Measurements from ENCODE around the gene TRMT112.

GRCh38 chr11:64338716-64339115, 21.4 kb upstream of the TRMT112 start:
- TF ChIP-seq CTCF (IDR thresholded peaks at IDR 0.05) = no peak
- no peak for TF ChIP-seq POLR2A (IDR thresholded peaks at IDR 0.05)
